Endometrial microvascular endothelial cells (primary cell): ENCODE measurements around the gene CHD2. TPM values are rescaled to one million over a fixed set of nuclear protein-coding genes. Genes with fewer than 3 reads are reported as not detected.

Experiments
- in situ Hi-C: cut with HindIII; loops from 2 replicates; pipeline ENCODE4 v1.10.0; 2017; ENCODE audit warnings: low sequenced_read_pairs, low pct_unique_long_range_greater_than_20kb; ENCODE audit errors: inconsistent ontology term
- total RNA-seq: library from RNA; depleted of rRNA; stranded (reverse); fragments of >200 nt; gene quantifications from one replicate; pipeline ENCODE4 v1.2.3, GENCODE V29; 2015; ENCODE audit errors: inconsistent ontology term

CHD2 gene
- total RNA-seq, 1 donor from 2014 or later, result 39.8 TPM

DNA sequence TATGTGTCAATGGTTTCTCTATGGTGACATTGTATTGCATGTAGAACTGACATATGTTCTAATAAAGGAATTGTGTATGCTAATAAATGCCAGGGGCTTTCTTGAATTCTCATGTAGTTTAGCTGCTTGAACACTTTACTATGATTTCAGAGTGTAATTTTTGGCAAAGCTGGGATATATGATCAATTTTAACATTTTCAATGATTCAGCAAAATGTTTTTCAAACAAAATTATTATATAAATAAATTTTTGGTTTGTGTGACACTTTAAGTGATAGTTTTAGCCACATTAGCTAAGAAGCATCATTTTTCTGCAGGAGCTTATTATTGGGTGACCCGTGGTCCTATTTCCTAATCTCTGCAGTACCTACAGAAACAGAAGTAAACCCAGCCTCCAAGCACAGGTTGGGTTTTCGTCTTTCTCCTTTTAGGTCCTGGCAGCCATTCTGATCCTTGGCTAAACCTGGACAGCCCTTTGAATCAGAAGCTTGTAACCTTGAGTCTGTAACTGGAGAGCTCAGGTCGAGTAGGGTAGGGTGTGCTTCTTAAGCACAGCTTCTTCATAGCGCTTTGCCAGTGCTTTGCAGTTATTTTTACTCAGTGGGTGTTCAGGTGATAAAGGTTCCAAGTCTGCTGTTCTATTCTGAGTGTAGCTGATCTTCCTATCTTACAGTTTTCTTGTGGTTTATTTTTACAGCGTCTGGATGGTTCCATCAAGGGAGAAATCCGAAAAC lies 74.2 kb downstream of the CHD2 start:
- in situ Hi-C loops, result no loop called here

DNA sequence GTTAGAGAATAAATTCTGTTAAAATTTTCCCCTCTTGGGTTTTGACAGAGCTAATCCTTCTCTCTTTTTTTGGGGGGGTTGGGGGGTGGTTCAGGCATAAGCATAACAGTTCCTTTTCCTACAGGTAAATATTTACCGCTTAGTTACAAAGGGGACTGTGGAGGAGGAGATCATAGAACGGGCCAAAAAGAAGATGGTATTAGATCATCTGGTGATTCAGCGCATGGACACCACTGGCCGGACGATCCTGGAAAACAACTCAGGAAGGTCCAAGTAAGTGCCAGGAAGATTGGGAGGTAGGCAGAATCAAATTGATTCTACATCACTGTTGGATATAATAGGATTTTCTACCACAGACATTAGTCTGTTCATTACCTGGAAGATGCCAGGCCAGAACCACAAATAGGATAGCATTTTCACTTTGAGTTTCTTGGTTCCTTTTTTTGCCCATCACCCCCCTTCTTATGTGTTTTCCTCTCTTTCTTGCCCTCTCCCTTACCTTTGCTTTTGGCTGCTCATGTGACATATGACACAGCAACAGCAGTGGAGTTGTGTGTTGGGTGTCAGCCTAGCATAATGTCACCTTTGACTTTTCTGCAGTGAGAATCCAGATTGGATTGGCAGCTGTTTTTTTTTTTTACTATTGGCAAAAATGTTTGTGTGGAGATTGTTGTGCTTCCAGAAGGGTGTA lies 79.0 kb downstream of the CHD2 start:
- in situ Hi-C loops, result no loop called here

DNA sequence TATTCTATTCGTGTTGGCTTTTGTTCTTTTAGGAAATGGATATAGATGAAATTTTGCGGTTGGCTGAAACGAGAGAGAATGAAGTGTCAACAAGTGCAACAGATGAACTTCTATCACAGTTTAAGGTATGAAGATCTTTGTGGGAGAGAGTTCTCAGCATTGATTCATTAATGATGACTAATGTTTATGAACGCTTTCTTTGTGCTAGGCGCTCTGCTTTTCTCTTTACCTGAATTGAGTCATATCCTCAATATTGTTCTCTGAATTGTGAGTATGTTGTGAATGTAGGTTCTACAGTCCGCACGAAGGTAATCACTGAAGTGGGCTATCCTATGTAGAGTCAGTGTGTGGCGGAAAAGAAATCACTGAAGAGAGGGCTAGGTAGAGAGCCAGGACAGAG lies 81.2 kb downstream of the CHD2 start:
- in situ Hi-C loops, result no loop called here

DNA sequence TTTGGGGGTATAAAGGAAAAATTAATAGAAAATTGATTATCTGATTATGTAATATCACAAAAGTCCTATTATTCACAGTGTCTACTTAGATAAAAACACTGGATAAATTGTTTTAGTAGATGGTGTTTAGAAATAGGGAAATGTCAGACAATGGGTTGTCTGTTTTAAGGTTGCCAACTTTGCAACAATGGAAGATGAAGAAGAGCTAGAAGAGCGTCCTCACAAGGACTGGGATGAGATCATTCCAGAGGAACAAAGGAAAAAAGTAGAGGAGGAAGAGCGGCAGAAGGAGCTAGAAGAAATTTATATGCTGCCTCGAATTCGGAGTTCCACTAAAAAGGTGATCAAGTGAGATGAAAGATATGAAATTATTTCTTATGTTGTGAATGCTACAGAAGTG lies 84.0 kb downstream of the CHD2 start:
- in situ Hi-C loops, result no loop called here

DNA sequence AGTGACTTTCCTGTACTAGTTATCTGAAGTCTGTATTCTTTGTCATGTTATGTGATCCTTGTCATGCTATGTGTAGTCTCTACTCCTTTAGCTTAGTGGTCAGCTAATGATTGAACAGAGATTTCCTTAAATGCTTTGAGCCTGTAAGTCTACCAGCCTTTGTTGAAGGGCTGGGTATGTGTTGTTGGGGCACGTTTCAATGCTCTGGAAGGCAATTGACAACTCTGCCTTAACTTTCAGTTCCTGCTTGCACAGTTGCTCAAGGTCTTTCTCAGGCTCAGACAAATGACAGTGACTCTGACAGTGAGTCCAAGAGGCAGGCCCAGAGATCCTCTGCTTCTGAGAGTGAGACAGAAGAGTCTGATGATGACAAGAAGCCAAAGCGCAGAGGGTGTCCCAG lies 89.3 kb downstream of the CHD2 start:
- in situ Hi-C loops, result no loop called here

DNA sequence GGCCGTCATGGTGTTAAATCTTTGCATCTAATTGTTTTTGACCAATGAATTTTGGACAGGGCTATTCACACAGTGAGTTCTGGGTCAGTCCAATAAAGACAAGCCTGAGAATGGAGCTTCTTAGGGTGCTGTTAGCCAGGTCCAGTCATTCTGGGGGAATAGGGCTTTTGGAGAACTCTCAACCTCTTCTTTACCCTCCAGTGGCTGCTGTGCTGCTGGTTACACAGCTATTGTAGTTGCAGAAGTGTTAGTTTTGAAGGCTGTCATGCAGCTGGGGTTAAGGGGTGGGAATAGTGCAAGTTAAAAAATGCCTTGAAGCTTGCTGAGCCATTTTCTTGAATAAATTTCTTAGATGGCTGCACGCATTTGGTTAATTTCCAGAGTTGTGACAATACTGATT lies 89.9 kb downstream of the CHD2 start:
- in situ Hi-C loops, result no loop called here

DNA sequence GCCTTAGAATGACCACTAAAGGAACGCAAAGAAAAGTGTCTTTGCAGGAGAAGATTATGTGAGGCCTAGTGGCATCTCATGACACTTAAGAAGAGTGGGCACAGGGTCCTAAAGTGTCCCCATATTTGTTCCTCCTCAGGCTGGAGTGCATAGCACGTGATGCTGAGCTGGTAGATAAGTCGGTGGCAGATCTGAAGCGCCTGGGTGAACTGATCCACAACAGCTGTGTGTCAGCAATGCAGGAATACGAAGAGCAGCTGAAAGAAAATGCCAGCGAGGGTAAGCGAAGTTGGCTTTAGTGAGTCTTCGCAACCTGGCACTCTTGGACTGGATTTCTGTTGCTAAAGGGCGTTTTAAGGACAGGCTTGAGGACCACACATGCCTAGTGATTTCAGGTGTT lies 92.6 kb downstream of the CHD2 start:
- in situ Hi-C loops, result no loop called here

DNA sequence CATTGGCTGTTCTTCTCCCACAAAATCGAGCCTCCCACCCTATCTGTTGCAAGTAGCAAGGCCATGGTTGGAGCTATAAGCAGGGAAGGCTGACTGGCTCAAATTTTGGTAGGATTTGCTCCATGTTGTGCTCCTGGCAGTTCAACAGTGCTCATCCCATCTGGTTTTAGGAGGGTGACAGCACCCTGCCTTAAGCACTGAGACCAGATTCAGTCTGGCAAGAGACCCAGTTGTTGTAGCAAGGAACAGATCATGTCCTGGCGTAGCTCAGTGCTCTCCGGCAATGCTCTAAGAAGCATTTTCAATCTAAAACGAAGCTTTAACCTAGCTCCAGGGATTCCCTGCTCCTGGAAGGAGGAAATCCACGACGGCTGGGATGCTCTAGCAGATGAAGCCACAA lies 97.7 kb downstream of the CHD2 start:
- in situ Hi-C loops, result no loop called here

DNA sequence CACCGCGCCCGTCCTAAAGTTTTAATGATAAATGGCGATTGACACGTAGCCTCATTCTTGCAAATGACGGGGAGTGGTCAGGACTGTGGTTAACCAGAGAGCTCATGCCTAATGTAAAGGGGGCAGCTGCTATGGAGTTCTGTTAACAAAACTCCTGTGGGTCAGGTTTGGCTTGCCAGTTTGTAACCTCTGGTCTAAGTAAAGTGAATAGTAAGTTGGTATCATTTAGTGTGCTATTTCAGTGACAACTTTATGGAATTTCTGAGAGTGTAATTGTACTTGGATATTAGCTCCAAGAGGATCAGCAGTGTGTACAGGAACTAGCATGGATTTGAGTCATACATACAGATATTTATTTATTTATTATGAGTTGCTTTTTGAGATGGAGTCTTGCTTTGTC lies 101.0 kb downstream of the CHD2 start:
- in situ Hi-C loops, result no loop called here

DNA sequence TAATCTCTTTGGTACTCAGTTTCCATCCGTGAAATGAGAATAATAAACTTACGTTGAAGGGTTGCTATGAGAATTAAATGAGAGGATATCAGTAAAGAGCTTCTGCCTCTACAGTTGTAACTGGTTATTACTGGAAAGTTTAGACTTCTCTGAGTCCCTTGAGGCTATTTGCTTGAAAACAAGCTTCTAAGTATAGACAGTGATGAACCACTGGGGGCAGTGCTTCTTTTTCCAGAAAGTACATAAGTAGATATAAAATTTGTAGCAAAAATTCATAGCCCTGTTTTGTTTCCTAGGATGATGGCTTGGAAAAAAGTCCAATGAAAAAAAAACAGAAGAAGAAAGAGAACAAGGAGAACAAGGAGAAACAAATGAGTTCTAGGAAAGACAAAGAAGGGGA lies 101.8 kb downstream of the CHD2 start:
- in situ Hi-C loops, result no loop called here

DNA sequence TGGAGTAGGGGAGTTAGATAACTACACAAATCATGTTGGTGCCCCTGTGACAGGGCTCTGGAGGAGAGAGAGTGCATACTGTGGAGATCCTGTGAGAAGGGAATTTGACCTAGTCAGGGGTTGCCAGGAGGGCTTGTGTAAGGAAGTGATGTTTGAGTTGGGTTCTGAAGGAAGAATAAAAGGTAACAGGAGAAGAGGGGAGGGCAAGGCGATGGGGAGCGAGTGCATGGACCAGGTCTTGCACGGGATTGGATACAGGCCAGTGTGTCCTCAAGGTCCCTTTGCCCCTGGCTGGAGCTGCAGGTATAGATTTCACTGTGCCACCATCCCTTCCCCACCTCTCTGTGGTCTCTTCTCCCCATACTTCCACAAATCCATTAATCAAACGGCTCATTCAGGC lies 105.0 kb downstream of the CHD2 start:
- in situ Hi-C loops, result no loop called here

DNA sequence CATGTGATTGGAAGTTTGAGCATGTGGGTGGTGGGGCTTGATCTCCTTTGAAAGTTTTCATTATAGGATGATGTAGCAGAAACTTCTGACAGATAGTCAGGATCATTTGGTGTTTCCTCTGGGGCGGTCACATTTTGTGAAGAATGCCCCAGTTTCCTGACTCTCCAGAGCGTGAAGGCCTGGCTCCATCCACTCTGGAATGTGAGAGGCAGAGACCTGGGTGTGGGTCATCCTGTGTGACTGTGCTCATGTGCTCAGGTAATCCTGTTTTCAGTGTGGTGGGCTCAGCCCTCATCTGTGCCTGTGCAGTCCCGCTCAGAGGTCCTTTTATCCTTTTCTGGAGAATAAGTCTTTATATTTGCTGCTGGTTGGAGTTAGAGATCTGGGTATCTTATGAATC lies 107.9 kb downstream of the CHD2 start:
- in situ Hi-C loops, result no loop called here

DNA sequence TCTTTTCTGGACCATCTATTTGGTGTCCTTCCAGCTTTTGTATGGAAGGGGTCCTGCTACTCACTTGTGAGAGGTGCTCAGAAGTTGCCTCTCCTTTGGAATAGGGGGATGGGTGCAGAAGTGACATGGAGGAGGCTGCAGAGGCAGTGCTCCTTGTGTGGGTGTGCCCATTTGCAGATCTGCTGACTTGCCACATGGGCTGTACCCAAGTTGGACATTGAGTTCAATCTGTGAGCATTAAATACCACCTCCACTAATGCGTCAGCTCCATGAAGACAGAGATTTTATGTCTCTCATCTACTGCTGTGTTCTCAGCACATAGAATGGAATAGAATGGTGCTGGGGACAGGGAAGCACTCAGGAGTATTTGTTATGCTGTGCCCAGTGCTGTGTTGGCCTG lies 112.7 kb downstream of the CHD2 start:
- in situ Hi-C loops, result no loop called here

DNA sequence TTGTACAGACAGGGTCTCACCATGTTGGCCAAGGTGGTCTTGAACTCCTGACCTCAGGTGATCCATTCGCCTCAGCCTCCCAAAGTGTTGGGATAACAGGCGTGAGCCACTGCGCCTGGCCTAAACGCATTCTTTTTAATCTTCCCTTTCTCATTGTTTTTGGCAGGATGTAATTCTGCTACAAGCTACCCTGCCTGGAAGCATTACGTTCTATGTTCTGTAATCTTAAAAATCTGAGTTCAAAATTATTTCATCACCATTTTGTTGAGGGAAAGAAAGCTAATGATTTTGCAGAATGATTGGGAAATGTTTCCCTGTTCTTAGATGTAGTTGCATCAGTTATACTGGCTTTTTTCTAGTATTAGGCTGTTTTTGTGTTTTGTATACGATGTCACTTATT lies 117.4 kb downstream of the CHD2 start:
- in situ Hi-C loops, result no loop called here

DNA sequence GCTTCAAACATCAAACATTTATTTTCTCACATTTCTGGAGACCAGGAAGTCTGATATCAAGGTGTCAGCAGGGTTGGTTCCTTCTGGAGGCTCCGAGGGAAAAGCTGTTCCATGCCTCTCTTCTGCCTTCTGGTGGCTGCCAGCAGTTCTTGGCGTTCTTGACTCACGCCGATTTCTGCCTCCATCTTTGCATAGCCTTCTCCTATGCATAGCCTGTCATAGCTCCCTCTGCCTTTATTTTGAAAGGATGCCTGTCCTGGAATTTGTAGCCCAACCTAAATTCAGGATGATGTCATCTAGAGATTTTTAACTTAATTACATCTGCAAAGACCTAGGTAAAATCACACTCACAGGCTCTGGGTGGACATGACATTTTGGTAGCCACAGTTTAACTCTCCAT lies 118.5 kb downstream of the CHD2 start:
- in situ Hi-C loops, result no loop called here

DNA sequence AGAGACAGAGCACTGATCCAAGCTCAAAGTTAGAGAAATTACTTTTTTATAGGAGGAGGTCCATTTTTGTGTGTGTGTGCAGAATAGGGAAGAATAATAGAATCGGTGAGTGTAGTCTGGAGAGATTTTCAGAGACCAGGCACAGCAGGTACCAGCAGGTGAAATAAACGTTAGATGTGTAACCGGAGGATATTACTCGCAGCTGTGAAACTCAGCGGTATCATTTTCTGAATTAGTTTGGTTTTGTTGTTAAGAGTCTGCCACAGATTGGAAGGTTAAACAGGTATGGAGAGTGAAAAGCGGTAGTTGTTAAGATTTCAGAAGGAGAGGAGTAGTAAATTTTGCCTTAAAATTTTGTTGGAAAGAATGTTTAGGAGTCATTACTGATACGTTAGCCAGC lies 119.0 kb downstream of the CHD2 start:
- in situ Hi-C loops, result no loop called here

DNA sequence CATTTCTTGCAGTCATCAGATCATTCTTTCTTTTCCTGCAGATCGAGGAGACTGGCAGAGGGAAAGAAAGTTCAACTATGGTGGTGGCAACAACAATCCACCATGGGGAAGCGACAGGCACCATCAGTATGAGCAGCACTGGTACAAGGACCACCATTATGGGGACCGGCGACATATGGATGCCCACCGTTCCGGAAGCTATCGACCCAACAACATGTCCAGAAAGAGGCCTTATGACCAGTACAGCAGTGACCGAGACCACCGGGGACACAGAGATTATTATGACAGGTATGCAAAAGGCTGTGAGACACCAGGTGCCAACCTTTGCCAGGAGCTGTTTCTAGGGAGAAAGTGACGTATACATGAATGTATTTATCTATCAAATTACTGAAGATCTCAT lies 119.8 kb downstream of the CHD2 start:
- in situ Hi-C loops, result no loop called here

DNA sequence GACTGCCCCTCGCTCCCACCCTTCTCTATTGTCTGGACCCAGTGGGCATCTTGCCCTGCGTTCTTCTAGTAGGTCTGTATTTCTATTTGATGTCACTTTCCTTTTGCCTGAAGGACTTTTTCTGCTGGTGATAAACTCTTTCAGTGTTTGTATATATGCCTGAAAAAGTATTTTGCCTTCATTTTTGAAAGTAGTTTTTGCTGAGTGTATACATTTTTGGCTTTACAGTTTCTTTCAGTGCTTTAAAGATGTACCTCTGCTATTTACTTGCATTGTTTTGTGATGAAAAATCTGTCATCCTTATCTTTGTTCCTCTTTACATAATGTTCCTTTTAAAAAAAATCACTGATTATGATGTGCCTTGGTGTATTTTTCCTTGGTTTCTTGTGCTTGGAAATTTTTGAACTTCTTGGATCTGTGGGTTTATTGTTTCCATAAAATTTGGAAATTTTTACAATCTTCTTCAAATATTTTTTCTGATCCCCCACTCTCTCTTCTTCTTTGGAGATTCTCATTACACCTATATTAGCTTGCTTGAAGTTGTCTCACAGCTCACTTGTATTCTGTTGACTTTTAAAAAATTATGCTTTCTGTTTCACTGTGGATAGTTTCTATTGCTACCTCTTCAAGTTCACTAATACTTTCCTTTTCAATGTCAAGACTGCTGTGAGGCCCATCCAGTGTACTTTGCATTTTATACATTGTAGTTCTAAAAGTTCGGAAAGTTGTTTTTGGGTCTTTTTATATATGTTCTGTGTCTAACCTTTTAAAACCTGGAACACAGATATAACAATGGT lies 121.0 kb downstream of the CHD2 start:
- in situ Hi-C loops, result no loop called here

DNA sequence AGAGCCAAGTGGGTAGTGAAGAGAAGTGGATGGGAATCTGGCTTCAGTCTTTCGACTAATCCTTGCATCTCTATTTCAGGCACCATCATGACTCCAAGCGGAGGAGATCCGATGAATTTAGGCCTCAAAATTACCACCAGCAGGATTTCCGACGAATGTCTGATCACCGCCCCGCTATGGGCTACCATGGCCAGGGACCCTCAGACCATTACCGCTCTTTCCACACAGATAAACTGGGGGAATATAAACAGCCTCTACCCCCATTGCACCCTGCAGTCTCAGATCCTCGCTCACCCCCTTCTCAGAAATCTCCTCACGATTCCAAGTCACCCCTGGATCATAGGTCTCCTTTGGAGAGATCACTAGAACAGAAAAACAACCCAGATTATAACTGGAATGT lies 124.2 kb downstream of the CHD2 start:
- in situ Hi-C loops, result no loop called here
